IMR-90 (cell line): ENCODE data around the gene POU2F2. TPM values are rescaled to one million over a fixed set of nuclear protein-coding genes. Genes with fewer than 3 reads are reported as not detected.

Source experiments
- ATAC-seq: fragments of 200-7000 bp; cut with Tn5 transposase; 2 replicates; pipeline ENCODE4 v1.9.1; 2020; ENCODE audit warnings: low read depth, mild to moderate bottlenecking, moderate library complexity
- BruUV-seq: library from RNA; stranded (reverse); fragments of 400-500 nt; replicated peaks from 2 replicates; lab custom pipeline; 2021; lab: Mats Ljungman, UMichigan
- CTCF ChIA-PET: fragments of 300-600 bp; formaldehyde crosslinking; extraction: SDS; loops from one replicate; lab custom pipeline; 2021; ENCODE audit warnings: antibody characterized with exemption; lab: Yijun Ruan, JAX
- POLR2A ChIA-PET: fragments of 300-600 bp; sonication (Branson Sonifier 250); formaldehyde crosslinking; loops from one replicate; lab custom pipeline; 2022; ENCODE audit warnings: antibody characterized with exemption; ENCODE audit not compliant: unreplicated experiment; lab: Charles Lee
- DNase-seq: peaks from one replicate; pipeline ENCODE4 v3.0.0; 2013
- H2AFZ ChIP-seq: replicated peaks from 2 replicates; pipeline ENCODE3; 2013; ENCODE audit warnings: low read length, mild to moderate bottlenecking; ENCODE audit not compliant: poor library complexity
- H2AK5ac ChIP-seq: 2 replicates; pipeline ENCODE4 v1.6.1; 2013; ENCODE audit warnings: low read depth, low read length, inconsistent platforms
- H2AK9ac ChIP-seq: replicated peaks from 2 replicates; pipeline ENCODE3; 2013; ENCODE audit warnings: mild to moderate bottlenecking, low read depth, low read length, moderate library complexity; ENCODE audit not compliant: poor library complexity
- H2BK120ac ChIP-seq: 2 replicates; pipeline ENCODE4 v1.6.1; 2013; ENCODE audit warnings: low read depth, low read length, inconsistent platforms
- H2BK15ac ChIP-seq: 3 replicates; pipeline ENCODE4 v1.6.1; 2013; ENCODE audit warnings: low read depth, low read length, inconsistent platforms
- H2BK20ac ChIP-seq: 2 replicates; pipeline ENCODE4 v1.6.1; 2013; ENCODE audit warnings: low read depth, mild to moderate bottlenecking, inconsistent platforms, low read length, moderate library complexity
- H2BK5ac ChIP-seq: 2 replicates; pipeline ENCODE4 v1.6.1; 2013; ENCODE audit warnings: mild to moderate bottlenecking, low read depth, low read length, inconsistent platforms; ENCODE audit not compliant: poor library complexity, severe bottlenecking
- H3K14ac ChIP-seq: replicated peaks from 2 replicates; pipeline ENCODE4 v1.6.1; 2013; ENCODE audit warnings: low read depth, low read length, inconsistent platforms
- H3K18ac ChIP-seq: 2 replicates; pipeline ENCODE4 v1.6.1; 2013; ENCODE audit warnings: low read depth, low read length, control low read depth
- H3K23ac ChIP-seq: 2 replicates; pipeline ENCODE4 v1.6.1; 2013; ENCODE audit warnings: low read depth, low read length, inconsistent platforms
- H3K27ac ChIP-seq: 2 replicates; pipeline ENCODE4 v1.5.1; 2013; ENCODE audit warnings: mild to moderate bottlenecking, control low read depth, low read length; ENCODE audit not compliant: insufficient read depth
- H3K27me3 ChIP-seq: 2 replicates; pipeline ENCODE4 v1.6.1; 2013; ENCODE audit warnings: low read length; ENCODE audit not compliant: control insufficient read depth, insufficient read depth
- H3K36me3 ChIP-seq: 2 replicates; pipeline ENCODE4 v1.6.1; 2013; ENCODE audit warnings: low read length, mixed read lengths; ENCODE audit not compliant: control insufficient read depth, insufficient read depth
- H3K4ac ChIP-seq: 2 replicates; pipeline ENCODE4 v1.6.1; 2013; ENCODE audit warnings: low read depth, low read length, inconsistent platforms
- H3K4me1 ChIP-seq: 2 replicates; pipeline ENCODE4 v1.6.1; 2013; ENCODE audit warnings: low read length, mixed read lengths; ENCODE audit not compliant: control insufficient read depth, insufficient read depth
- H3K4me2 ChIP-seq: 2 replicates; pipeline ENCODE4 v1.6.1; 2013; ENCODE audit warnings: low read depth, mild to moderate bottlenecking, control low read depth, low read length, moderate library complexity
- H3K4me3 ChIP-seq: 2 replicates; pipeline ENCODE4 v1.5.1; 2013; ENCODE audit warnings: low read depth, mild to moderate bottlenecking, control low read depth, low read length, moderate library complexity; ENCODE audit not compliant: insufficient read depth
- H3K56ac ChIP-seq: 2 replicates; pipeline ENCODE4 v1.6.1; 2013; ENCODE audit warnings: low read length, inconsistent platforms; ENCODE audit not compliant: insufficient read depth; ENCODE audit errors: extremely low read depth
- H3K79me1 ChIP-seq, 2 experiments: 2 replicates each; pipeline ENCODE4 v1.6.1; 2013; ENCODE audit warnings: low read length in 2 of 2, inconsistent platforms in 1 of 2, low read depth in 1 of 2
- H3K9ac ChIP-seq: 2 replicates; pipeline ENCODE4 v1.6.1; 2013; ENCODE audit warnings: low read depth, low read length, control low read depth
- H3K9me1 ChIP-seq: 2 replicates; pipeline ENCODE4 v1.6.1; 2013; ENCODE audit warnings: low read length, inconsistent platforms; ENCODE audit not compliant: insufficient read depth
- H3K9me3 ChIP-seq: 2 replicates; pipeline ENCODE4 v1.6.1; 2013; ENCODE audit warnings: low read length; ENCODE audit not compliant: control insufficient read depth, insufficient read depth
- H4K20me1 ChIP-seq: 2 replicates; pipeline ENCODE4 v1.6.1; 2013; ENCODE audit warnings: low read length, inconsistent platforms; ENCODE audit not compliant: insufficient read depth
- H4K5ac ChIP-seq: 2 replicates; pipeline ENCODE4 v1.6.1; 2013; ENCODE audit warnings: mild to moderate bottlenecking, low read depth, low read length, control low read depth
- H4K8ac ChIP-seq, 2 experiments: 2 replicates each; pipeline ENCODE4 v1.6.1; 2013; ENCODE audit warnings: low read depth in 2 of 2, low read length in 2 of 2, control low read depth in 1 of 2, inconsistent platforms in 1 of 2
- H4K91ac ChIP-seq: 2 replicates; pipeline ENCODE4 v1.6.1; 2013; ENCODE audit warnings: low read depth, low read length, inconsistent platforms; ENCODE audit not compliant: insufficient read depth
- CHD1 ChIP-seq: IDR thresholded peaks from 2 replicates; pipeline ENCODE4 v1.6.1; 2012; ENCODE audit warnings: low read depth, low read length, improper control_type of control experiment
- FOS ChIP-seq: fragments of 150-350 bp; IDR thresholded peaks from 2 replicates; pipeline ENCODE4 v1.6.1; 2016; ENCODE audit warnings: low read depth, low read length
- MAZ ChIP-seq: IDR thresholded peaks from 2 replicates; pipeline ENCODE4 v1.6.1; 2012; ENCODE audit warnings: low read depth, mild to moderate bottlenecking, low read length, improper control_type of control experiment, moderate library complexity, borderline replicate concordance
- POLR2A ChIP-seq: IDR thresholded peaks from 2 replicates; pipeline ENCODE4 v1.6.1; 2012; ENCODE audit warnings: mild to moderate bottlenecking, low read depth, low read length
- RAD21 ChIP-seq: IDR thresholded peaks from 2 replicates; pipeline ENCODE4 v1.6.1; 2012; ENCODE audit warnings: low read length, improper control_type of control experiment
- RCOR1 ChIP-seq: IDR thresholded peaks from 2 replicates; pipeline ENCODE4 v1.6.1; 2012; ENCODE audit warnings: mild to moderate bottlenecking, low read length, improper control_type of control experiment; ENCODE audit not compliant: insufficient replicate concordance
- WGBS, 2 experiments: methylation state at CpG; one replicate each; pipeline versions ENCODE4 v1.1.5 to v1.1.7; 2013; ENCODE audit warnings: missing lambda C conversion rate in 2 of 2; ENCODE audit not compliant: insufficient read length in 1 of 2; ENCODE audit errors: extremely low coverage in 2 of 2; 5-methylcytosine and 5-hydroxymethylcytosine counted together
- dilution Hi-C: fragments of 300-500 bp; cut with HindIII; formaldehyde crosslinking; loops from one replicate; pipeline ENCODE4 v1.14.3; 2018; ENCODE audit warnings: low sequenced_read_pairs; ENCODE audit not compliant: unreplicated experiment
- in situ Hi-C: fragments of 300-500 bp; cut with MboI; formaldehyde crosslinking; loops from 3 replicates; pipeline ENCODE4 v1.14.3; 2019; ENCODE audit warnings: low sequenced_read_pairs, inconsistent platforms, mixed read lengths
- intact Hi-C: fragments of 100-400 bp; cut with micrococcal nuclease; formaldehyde crosslinking; loops from 2 replicates; pipeline ENCODE4 v1.10.0; 2022
- polyA plus RNA-seq, 3 experiments: library from polyadenylated mRNA; depleted of rRNA; stranded (reverse); fragments of >200 nt; gene quantifications; 2 replicates each; pipeline ENCODE4 v1.2.3, GENCODE V29; 2012; ENCODE audit warnings: low replicate concordance in 1 of 3
- total RNA-seq: library from RNA; depleted of rRNA; stranded (reverse); fragments of >200 nt; gene quantifications from 2 replicates; pipeline ENCODE4 v1.2.3, GENCODE V29; 2012

Gene POU2F2
- total and polyA plus RNA-seq, 2 of the 4 experiments (the other 2 are of a cell fraction), result 0.54 to 5.0 TPM

- no peak overlapping the region for H3K23ac ChIP-seq
- ChIA-PET CTCF (interaction anchor here (0.6 kb wide), 1 partner anchor 34 kb away, joined by 3 read pairs; no protein-coding TSS in a partner anchor), POLR2A (no interaction called here)
- H2BK120ac ChIP-seq, result peak overlapping the region; percentile 33
- no peak overlapping the region for H4K8ac ChIP-seq
- no peak overlapping the region for H3K56ac ChIP-seq
- no peak overlapping the region for H3K4me2 ChIP-seq
- 0 out of 2 replicates have a peak overlapping the region, but pooled peaks have one; percentile 48 for H4K91ac ChIP-seq
- H3K4me1 ChIP-seq, result peaks cover 21% of the 10 kb centered on the region
- H3K18ac ChIP-seq, result no peak overlapping the region
- 50% methylated on average over 4 of the region's 4 CpGs; no CpG with 5 or more reads in 1 of the 2 experiments for WGBS, 2 experiments
- H3K9me3 ChIP-seq, result no peaks in the 10 kb centered on the region
- intact Hi-C loops, result no loop called here
- H4K5ac ChIP-seq, result no peak overlapping the region
- no peak overlapping the region for H2BK5ac ChIP-seq
- no peak overlapping the region; the same call in 1 of the 2 replicates for H3K27ac ChIP-seq
- H2AK9ac ChIP-seq, result peak overlapping the region; percentile 19
- H3K14ac ChIP-seq, result peak overlapping the region; percentile 20; the same call in 1 of the 2 replicates
- H2BK20ac ChIP-seq, result peak overlapping the region; percentile 31; the same call in 1 of the 2 replicates
- no peaks in the 10 kb centered on the region for H3K36me3 ChIP-seq
- H3K4me3 ChIP-seq, result no peak overlapping the region
- peak overlapping the region; percentile 59; the same call in 2 of the 3 replicates for H2BK15ac ChIP-seq
- peaks cover 31% of the 10 kb centered on the region for H3K9me1 ChIP-seq
- H3K4ac ChIP-seq, result no peak overlapping the region
- DNase-seq (peak; percentile 68), ATAC-seq (peak; percentile 19; the same call in 1 of the 2 replicates)
- dilution Hi-C loops, result no loop called here
- no peak overlapping the region for H3K9ac ChIP-seq
- no peak for TF ChIP-seq FOS
- TF ChIP-seq RCOR1, result peak; percentile 83
- no peak for TF ChIP-seq CHD1
- TF ChIP-seq MAZ, result no peak
- no peak for TF ChIP-seq RAD21
- no peak for TF ChIP-seq POLR2A
- H2AK5ac ChIP-seq, result peak overlapping the region; percentile 48; the same call in 1 of the 2 replicates
- no peaks in the 10 kb centered on the region for H4K20me1 ChIP-seq
- no peak overlapping the region for H2AFZ ChIP-seq
- peaks cover 3 to 22% of the 10 kb centered on the region in 2 experiments; a peak in 3 of 4 replicates for H3K79me1 ChIP-seq
- no TSS peak for BruUV-seq
- no peaks in the 10 kb centered on the region for H3K27me3 ChIP-seq
- in situ Hi-C loops, result loop anchor here (10.0 kb wide), 1 partner anchor 280 kb away; the partner anchor contains the start of gene CNFN
Observed at GRCh38 chr19:42115219-42115618, 17.0 kb downstream of the POU2F2 start.
